GM19452 (cell line): ENCODE data around the gene ANO8.
A peak's percentile ranks its signal among the peaks of the same experiment; 100 is the strongest.

Experiments
- ATAC-seq: cut with Tn5 transposase; IDR thresholded peaks from one replicate; pipeline ENCODE4 v1.9.1; 2021; ENCODE audit not compliant: unreplicated experiment

ANO8 gene

GRCh38 chr19:17346109-17346671 lies 11.5 kb upstream of the ANO8 start:
- ATAC-seq, result no peak

DNA sequence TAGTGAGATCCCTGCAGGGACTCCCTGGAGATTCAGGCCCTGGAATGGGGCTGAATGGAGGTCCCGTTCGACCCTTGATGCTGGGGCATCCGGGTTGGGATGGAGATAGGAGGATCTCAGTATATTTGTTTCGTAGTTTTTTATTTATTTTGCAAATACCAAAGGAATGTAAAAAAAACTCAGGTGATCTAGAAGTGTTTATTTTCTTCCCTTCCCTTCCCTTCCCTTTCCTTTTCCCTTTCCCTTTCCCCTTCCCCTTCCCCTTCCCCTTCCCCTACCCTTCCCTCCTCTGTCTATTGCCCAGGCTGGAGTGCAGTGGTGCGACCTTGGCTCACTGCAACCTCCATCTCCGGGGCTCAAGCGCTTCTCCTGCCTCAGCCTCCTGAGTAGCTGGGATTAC lies 7.2 kb upstream of the ANO8 start:
- ATAC-seq, result no peak

- ATAC-seq, result no peak
These were observed 6.7 kb upstream of the ANO8 start for GRCh38 chr19:17341386-17341785.

- ATAC-seq, result no peak
These were observed 6.3 kb upstream of the ANO8 start for GRCh38 chr19:17340871-17341357.

- ATAC-seq, result no peak
These were observed 5.7 kb upstream of the ANO8 start for GRCh38 chr19:17340302-17340870.

DNA sequence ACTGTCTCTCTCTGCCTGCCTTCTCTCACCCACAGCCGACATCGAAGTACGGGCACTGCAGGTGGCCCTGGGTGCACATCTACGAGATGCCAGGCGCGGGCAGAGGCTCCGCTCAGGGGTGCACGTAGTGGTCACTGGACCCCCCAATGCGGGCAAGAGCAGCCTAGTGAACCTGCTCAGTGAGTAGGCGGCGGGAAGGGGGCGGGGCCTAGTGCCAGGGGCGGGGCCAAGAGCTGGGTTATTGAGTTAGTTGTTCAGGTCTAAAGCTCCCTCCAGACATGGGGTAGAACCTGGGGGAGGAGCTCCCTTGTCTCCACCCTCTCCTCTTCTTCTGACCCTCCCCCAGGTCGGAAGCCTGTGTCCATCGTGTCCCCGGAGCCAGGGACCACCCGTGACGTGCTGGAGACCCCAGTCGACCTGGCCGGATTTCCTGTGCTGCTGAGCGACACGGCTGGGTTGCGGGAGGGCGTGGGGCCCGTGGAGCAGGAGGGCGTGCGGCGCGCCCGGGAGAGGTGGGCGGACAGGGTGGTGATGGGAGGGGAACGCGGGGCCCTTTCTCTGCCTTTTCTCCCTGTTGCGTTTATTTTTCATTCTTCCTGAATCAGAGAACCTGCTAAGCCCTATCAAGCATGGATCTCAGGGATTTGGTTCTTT lies 4.6 kb upstream of the ANO8 start:
- ATAC-seq, result no peak

DNA sequence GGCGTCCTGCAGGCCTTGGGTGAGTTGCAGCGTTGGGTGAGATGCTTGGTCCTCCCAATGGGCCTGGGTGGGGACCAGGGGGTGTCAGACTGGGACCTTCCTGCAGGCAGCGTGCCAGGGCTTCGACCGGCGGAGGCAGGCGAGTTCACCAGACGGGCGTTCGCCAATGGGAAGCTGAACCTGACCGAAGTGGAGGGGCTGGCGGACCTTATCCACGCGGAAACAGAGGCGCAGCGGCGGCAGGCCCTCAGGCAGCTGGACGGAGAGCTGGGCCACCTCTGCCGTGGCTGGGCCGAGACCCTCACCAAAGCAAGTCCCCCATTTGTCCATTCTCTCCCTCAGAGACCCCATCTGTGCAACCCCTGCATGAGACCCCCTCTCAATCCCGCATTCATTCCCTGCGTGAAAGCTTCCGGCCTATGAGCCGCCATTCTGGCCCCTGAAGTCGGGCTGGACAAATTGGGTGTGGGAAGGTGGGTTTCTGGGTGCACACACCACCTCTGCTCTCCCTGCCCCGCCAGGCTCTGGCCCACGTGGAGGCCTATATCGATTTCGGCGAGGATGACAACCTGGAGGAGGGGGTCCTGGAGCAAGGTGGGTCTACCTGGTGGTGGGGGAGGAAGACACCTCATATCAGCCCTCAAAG lies 3.9 kb upstream of the ANO8 start:
- no peak for ATAC-seq

- ATAC-seq, result no peak
These were observed 3.2 kb upstream of the ANO8 start for GRCh38 chr19:17337675-17338432.

- peak; percentile 72 for ATAC-seq
These were observed 2.4 kb upstream of the ANO8 start, which contains the start of gene GTPBP3 for GRCh38 chr19:17336872-17337674. TSS of gene GTPBP3 (plus strand) at chr19:17337553. CDS start at chr19:17337612, 59 bp downstream.

DNA sequence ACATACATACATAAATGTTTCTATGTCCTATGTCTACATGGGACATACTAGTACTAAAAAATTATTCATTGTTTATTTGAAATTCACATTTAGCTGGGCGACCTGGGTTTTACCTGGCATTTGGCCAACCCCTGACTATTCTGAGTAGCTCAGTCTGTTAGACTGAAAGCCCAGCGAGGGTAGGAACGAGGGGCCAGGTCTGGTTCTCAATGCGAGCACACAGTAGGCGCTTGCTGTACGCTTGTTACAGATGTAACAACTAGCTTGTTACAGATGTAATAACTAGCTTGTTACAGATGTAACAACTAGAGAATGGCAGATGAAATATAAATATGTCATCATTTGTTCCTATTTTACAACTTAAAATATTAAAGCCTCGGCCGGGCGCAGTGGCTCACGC lies 920 bp upstream of the ANO8 start:
- no peak for ATAC-seq

- ATAC-seq, result no peak
These were observed 843 bp downstream of the ANO8 start for GRCh38 chr19:17333611-17334413.

DNA sequence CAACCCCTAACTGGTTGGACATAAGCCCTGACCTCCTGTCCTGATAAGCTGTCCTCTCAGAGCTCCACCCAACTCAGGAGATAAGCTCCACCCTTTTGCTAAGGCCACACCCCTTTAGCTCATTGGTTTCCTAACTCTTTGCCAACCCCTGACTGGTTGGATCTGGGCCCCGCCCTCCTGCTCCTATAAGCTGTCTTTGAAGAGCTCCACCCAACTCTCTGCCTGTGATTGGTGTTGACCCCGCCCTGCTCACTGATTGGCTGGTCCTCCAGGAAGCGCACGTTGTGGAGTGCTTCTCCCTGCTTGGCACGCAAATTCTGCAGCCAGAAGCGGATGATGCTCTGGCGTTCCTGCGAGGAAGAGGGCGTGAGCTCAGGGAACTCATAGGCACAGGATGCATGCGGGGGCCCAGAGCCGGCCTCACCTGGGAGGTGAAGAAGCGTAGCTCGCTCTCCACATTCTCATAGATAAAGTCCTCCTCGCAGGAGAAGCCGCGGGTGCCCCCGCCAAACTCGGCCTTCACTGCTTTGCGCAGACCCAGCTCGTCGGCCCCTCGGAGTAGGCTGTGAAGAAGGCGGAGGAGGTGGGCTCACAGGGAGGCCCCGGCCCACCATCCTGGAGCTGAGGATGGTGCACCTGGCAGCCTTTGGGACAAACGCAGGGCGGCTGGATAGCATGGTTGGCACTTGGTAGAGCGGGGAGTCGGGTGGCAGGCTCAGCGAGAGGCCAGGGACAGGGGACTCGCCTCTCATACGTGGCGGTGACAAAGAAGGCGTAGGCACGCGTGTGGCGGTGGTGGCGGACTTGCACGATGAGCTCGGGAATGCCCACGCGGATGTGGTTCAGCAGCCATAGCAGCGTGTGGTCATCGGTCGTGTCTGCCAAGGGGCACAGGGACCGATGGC lies 1.7 kb downstream of the ANO8 start:
- ATAC-seq, result no peak

DNA sequence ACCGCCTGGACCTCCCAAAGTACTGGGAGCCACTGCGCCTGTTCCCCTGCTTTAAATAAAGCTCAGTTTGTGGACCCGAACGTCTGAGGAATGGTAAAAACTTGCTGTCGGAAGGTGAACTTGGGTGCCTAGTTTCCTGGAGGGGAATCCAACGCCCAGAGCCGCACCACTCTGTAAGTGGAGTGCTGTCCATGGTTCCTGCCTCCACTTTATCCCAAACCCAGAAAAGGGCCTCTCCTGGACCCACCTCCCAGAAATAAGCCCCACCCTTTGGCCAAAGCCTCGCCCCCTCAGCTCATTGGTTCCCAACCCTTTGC lies 2.3 kb downstream of the ANO8 start:
- ATAC-seq, result no peak

GRCh38 chr19:17331045-17331558 lies 3.6 kb downstream of the ANO8 start:
- no peak for ATAC-seq

- no peak for ATAC-seq
These were observed 4.2 kb downstream of the ANO8 start for GRCh38 chr19:17330262-17331044.

GRCh38 chr19:17329366-17330261 lies 5.0 kb downstream of the ANO8 start:
- ATAC-seq, result no peak
